Fibroblast of peridontal ligament (primary cell): ENCODE data around the gene TINAGL1.
A peak's percentile ranks its signal among the peaks of the same experiment; 100 is the strongest.
"Not testable (repeated sequence)": the region's sequence is repeated elsewhere in the genome, so short reads cannot be mapped to it uniquely, and the experiment has no call there.

Experiments
- DNase-seq: peaks from one replicate; pipeline ENCODE4 v3.0.0-alpha.2; 2010; ENCODE audit errors: extremely low read depth

TINAGL1 gene

GRCh38 chr1:31583995-31584868 is 7.9 kb downstream of the TINAGL1 start:
- peak; percentile 47 for DNase-seq

GRCh38 chr1:31584869-31585735 is 8.8 kb downstream of the TINAGL1 start:
- DNase-seq = no peak

GRCh38 chr1:31585736-31586365 is 9.5 kb downstream of the TINAGL1 start:
- DNase-seq = no peak

- no peak for DNase-seq
Measured at GRCh38 chr1:31586376-31587327, 10.3 kb downstream of the TINAGL1 start.

GRCh38 chr1:31587328-31587699 is 11.0 kb downstream of the TINAGL1 start:
- not testable (repeated sequence) for DNase-seq

- peak; percentile 39 for DNase-seq
Measured at GRCh38 chr1:31587720-31588423, 11.6 kb downstream of the TINAGL1 start.

GRCh38 chr1:31588751-31589515 is 12.6 kb downstream of the TINAGL1 start:
- DNase-seq = no peak

- DNase-seq = peak; percentile 55
Measured at GRCh38 chr1:31591425-31592093, 15.2 kb downstream of the TINAGL1 start.

GRCh38 chr1:31592132-31592531 is 15.8 kb downstream of the TINAGL1 start:
- no peak for DNase-seq

GRCh38 chr1:31593136-31593665 is 16.9 kb downstream of the TINAGL1 start:
- DNase-seq = no peak

- DNase-seq = peak; percentile 70
Measured at GRCh38 chr1:31593770-31594632, 17.7 kb downstream of the TINAGL1 start.

- no peak for DNase-seq
Measured at GRCh38 chr1:31595836-31596736, 19.8 kb downstream of the TINAGL1 start.

- DNase-seq = no peak
Measured at GRCh38 chr1:31596737-31597097, 20.4 kb downstream of the TINAGL1 start.

GRCh38 chr1:31598980-31599379 is 22.7 kb downstream of the TINAGL1 start:
- DNase-seq = no peak

- DNase-seq = no peak
Measured at GRCh38 chr1:31600641-31601040, 24.3 kb downstream of the TINAGL1 start.

GRCh38 chr1:31602081-31602480 is 25.8 kb downstream of the TINAGL1 start:
- no peak for DNase-seq

GRCh38 chr1:31605908-31606427 is 29.7 kb downstream of the TINAGL1 start:
- peak; percentile 81 for DNase-seq
